ENCODE results near the gene UPF1. TPM values are rescaled to one million over a fixed set of nuclear protein-coding genes. Genes with fewer than 3 reads are reported as not detected.

Gene UPF1
- total and polyA plus RNA-seq, 4 donors, result 48.3 to 89.2 (median 64.5) TPM

DNA sequence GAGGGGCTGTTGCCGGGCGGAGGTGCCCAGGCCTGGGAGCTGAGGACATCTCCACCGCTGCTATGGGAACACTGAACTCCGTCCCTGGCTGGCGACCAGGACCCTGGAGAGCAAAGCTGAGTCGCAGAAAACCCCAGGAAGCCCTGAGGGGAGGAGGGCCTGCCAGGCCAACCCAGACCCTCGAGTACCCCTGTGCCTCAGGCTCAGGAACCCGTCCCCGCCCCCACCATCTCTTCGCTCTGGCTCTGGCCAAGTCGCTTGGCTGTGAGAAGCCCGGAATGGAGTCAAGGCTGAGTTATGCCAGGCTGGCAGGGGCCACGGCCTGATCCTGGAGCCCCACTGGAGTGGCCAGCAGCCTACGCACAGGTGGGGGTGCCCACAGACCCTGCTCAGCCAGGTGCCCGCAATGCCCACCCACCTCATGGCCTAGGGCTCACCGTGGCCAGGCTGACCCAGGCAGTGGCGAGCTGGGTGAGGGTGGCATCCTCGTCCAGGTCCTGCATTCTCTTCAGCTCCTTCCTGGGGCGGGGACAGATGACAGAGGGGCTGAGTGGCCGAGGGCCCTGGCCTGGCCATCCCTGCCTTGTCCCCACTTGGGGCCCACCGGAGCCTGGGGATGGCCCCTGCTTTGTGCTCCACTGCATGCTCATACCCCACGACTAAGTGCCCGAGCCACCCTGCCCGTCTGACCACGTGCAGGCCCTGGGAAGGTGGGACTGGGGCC, 72.7 kb downstream of the UPF1 start:
- Histone ChIP-seq H3K9ac (ENCODE audit: insufficient read depth in 1 of 2, low read length in 2 of 2) (no peak overlapping the region), H3K4me1 (ENCODE audit: control insufficient read depth in 5 of 5, insufficient read depth in 5 of 5, low read length in 5 of 5) (no peaks in the 10 kb centered on the region), H3K36me3 (ENCODE audit: control insufficient read depth in 4 of 4, insufficient read depth in 4 of 4, low read length in 4 of 4) (peaks cover 3 to 73% (median 27%) of the 10 kb centered on the region in 4 donors), H3K27ac (ENCODE audit: low read depth in 1 of 2, low read length in 1 of 2) (no peak overlapping the region), H3K9me3 (ENCODE audit: control insufficient read depth in 4 of 4, insufficient read depth in 3 of 4, low read length in 3 of 4) (peaks cover 0 to 2% (median 0%) of the 10 kb centered on the region in 4 donors), H3K4me3 (no peak overlapping the region), H3K27me3 (ENCODE audit: control insufficient read depth in 3 of 3, insufficient read depth in 3 of 3, low read length in 2 of 3) (no peaks in the 10 kb centered on the region)
- ATAC-seq (ENCODE audit: insufficient read depth, low FRiP score) (no peak), DNase-seq (peak in 1 of 3 donors; percentile 11)
- WGBS, 2 donors, result 95 to 97% methylated on average over 24 to 25 of the region's 25 CpGs
- no peak for TF ChIP-seq CTCF (IDR thresholded peaks at IDR 0.05; ENCODE audit: control extremely low read depth, extremely low read depth)

DNA sequence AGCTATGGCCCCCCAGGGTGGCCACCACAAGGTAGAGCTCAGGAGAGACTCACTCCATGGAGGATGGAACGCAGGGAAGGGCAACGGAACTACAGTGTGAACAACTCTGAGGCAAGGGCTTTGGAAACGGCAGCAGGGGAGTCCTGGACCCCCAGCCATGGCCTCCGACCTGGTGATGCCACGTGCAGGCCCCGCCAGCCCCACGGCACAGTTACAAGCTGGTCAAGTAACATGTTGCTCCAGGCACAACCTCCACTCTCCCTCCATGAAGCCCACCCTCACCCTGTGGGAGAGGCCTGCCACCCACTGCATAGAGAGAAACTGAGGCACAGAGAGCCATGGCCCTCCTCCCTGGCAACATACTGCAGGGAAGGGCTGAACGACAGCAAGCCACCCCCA, 73.3 kb downstream of the UPF1 start:
- peaks cover 0 to 2% (median 0%) of the 10 kb centered on the region in 4 donors for H3K9me3 ChIP-seq (ENCODE audit: control insufficient read depth in 4 of 4, insufficient read depth in 3 of 4, low read length in 3 of 4)
- H3K27me3 ChIP-seq (ENCODE audit: control insufficient read depth in 3 of 3, insufficient read depth in 3 of 3, low read length in 2 of 3), result no peaks in the 10 kb centered on the region
- no peak for TF ChIP-seq CTCF (IDR thresholded peaks at IDR 0.05; ENCODE audit: control extremely low read depth, extremely low read depth)
- no peak overlapping the region for H3K4me3 ChIP-seq
- ATAC-seq (ENCODE audit: insufficient read depth, low FRiP score), result no peak
- H3K36me3 ChIP-seq (ENCODE audit: control insufficient read depth in 4 of 4, insufficient read depth in 4 of 4, low read length in 4 of 4), result peaks cover 3 to 71% (median 27%) of the 10 kb centered on the region in 4 donors
- peak in 1 of 3 donors; percentile 9 for DNase-seq
- 93 to 94% methylated on average over 8 of the region's 8 CpGs for WGBS, 2 donors
- H3K9ac ChIP-seq (ENCODE audit: insufficient read depth in 1 of 2, low read length in 2 of 2), result no peak overlapping the region
- no peak overlapping the region for H3K27ac ChIP-seq (ENCODE audit: low read depth in 1 of 2, low read length in 1 of 2)
- H3K4me1 ChIP-seq (ENCODE audit: control insufficient read depth in 5 of 5, insufficient read depth in 5 of 5, low read length in 5 of 5), result no peaks in the 10 kb centered on the region

DNA sequence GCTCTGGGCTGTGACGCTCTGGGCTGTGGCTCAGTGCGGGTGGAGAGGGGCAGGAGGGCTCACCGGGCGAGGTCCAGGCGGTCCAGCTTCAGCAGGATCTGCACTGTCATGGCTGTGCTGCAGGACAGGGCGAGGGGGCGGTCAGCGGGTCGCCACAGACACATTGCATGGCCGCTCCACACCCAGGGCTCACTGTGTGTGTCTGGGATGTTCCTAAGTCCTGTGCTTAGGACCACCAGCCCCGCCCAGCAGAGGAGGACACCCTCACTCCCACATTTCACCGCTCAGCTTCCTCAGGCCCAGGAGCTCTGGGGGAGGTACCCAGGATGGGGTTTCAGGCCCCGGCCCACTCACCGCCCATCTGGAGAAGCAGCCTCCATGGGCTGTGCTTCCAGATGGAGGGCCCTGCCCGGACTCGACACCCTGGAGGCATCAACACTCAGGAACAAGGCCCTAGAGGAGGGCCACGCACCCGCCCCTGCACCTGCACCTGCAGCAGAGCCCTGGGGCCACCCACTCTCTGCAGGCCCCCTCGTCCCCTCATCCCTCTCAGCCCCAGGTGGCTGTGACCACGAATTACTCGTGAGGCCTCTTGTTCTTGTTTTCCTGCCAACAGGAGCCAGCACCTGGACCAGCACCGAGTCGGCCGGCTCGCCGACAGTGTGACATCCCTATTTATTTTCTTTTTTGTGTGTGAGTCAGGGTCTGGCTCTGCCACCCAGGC, 73.9 kb downstream of the UPF1 start:
- no peaks in the 10 kb centered on the region for H3K27me3 ChIP-seq (ENCODE audit: control insufficient read depth in 3 of 3, insufficient read depth in 3 of 3, low read length in 2 of 3)
- H3K9me3 ChIP-seq (ENCODE audit: control insufficient read depth in 4 of 4, insufficient read depth in 3 of 4, low read length in 3 of 4), result no peaks in the 10 kb centered on the region
- H3K4me1 ChIP-seq (ENCODE audit: control insufficient read depth in 5 of 5, insufficient read depth in 5 of 5, low read length in 5 of 5), result no peaks in the 10 kb centered on the region
- H3K36me3 ChIP-seq (ENCODE audit: control insufficient read depth in 4 of 4, insufficient read depth in 4 of 4, low read length in 4 of 4), result peaks cover 3 to 69% (median 26%) of the 10 kb centered on the region in 4 donors
- TF ChIP-seq CTCF (IDR thresholded peaks at IDR 0.05; ENCODE audit: control extremely low read depth, extremely low read depth), result no peak
- 94 to 95% methylated on average over 19 to 26 of the region's 26 CpGs for WGBS, 2 donors
- DNase-seq (peak in 1 of 3 donors; percentile 11), ATAC-seq (ENCODE audit: insufficient read depth, low FRiP score) (no peak)
- no peak overlapping the region for H3K4me3 ChIP-seq
- no peak overlapping the region for H3K27ac ChIP-seq (ENCODE audit: low read depth in 1 of 2, low read length in 1 of 2)
- H3K9ac ChIP-seq (ENCODE audit: insufficient read depth in 1 of 2, low read length in 2 of 2), result no peak overlapping the region
